Muscle of leg (tissue), 11 donors: ENCODE data around the gene CCDC63. TPM values are rescaled to one million over a fixed set of nuclear protein-coding genes. Genes with fewer than 3 reads are reported as not detected.

Experiments
- DNase-seq: peaks from one replicate; pipeline ENCODE4 v3.0.0; 2013
- H3K27ac ChIP-seq: one replicate; pipeline ENCODE4 v1.5.1; 2013; ENCODE audit warnings: mild to moderate bottlenecking, low read length, control low read depth
- H3K27me3 ChIP-seq: one replicate; pipeline ENCODE4 v1.6.1; 2013; ENCODE audit warnings: low read length; ENCODE audit not compliant: control insufficient read depth, insufficient read depth
- H3K36me3 ChIP-seq: one replicate; pipeline ENCODE4 v1.6.1; 2013; ENCODE audit warnings: low read length; ENCODE audit not compliant: control insufficient read depth, insufficient read depth
- H3K4me1 ChIP-seq: one replicate; pipeline ENCODE4 v1.6.1; 2013; ENCODE audit warnings: low read length; ENCODE audit not compliant: control insufficient read depth, insufficient read depth
- H3K4me3 ChIP-seq: one replicate; pipeline ENCODE4 v1.5.1; 2013; ENCODE audit warnings: low read length, control low read depth
- H3K9me3 ChIP-seq: replicated peaks from 2 replicates; pipeline ENCODE4 v1.6.1; 2013; ENCODE audit warnings: low read depth, low read length; ENCODE audit not compliant: control insufficient read depth
- WGBS: methylation state at CpG from one replicate; pipeline ENCODE4 v1.1.5; 2013; ENCODE audit warnings: missing lambda C conversion rate; ENCODE audit not compliant: insufficient coverage; 5-methylcytosine and 5-hydroxymethylcytosine counted together
- polyA plus RNA-seq, 8 donors: library from polyadenylated mRNA; unstranded; fragments of 120-200 nt; gene quantifications; one replicate each; pipeline versions ENCODE4 v1.2.1 to v1.2.3, GENCODE V29; 2013; ENCODE audit warnings: inconsistent platforms in 1 of 8, low replicate concordance in 1 of 8; ENCODE audit not compliant: insufficient read length in 8 of 8, insufficient read depth in 1 of 8
- total RNA-seq: library from RNA; stranded (reverse); fragments of 120-200 nt; gene quantifications from one replicate; pipeline ENCODE4 v1.2.4, GENCODE V29; 2013

CCDC63 gene
- total and polyA plus RNA-seq, 9 donors, result 0.09 to 0.12 (median 0.11) TPM; not detected in 6

DNA sequence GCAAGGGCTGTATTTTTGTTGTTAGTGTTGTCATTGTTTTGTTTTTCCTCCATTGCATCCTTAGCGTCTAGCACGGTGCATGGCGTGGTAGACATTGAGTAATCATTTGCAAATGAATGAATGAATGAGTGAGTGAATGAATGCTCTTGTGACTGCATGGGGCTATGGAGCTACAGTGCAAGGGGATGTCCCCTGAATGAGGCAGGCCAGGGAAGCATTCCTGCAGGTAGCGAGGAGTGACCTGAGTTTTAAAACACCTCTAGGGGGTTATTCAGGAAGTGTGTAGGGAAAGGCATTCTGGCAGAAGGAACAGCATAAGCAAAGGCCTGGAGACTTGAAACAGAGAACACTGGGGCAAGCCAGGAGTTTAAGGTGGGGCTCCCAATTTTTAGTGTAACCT is 56.7 kb downstream of the CCDC63 start:
- no peak for DNase-seq
- Histone ChIP-seq H3K4me3 (no peak overlapping the region), H3K27me3 (peaks cover 6% of the 10 kb centered on the region), H3K4me1 (no peaks in the 10 kb centered on the region), H3K36me3 (no peaks in the 10 kb centered on the region), H3K9me3 (no peaks in the 10 kb centered on the region), H3K27ac (no peak overlapping the region)
- 91% methylated on average over 4 of the region's 4 CpGs for WGBS

DNA sequence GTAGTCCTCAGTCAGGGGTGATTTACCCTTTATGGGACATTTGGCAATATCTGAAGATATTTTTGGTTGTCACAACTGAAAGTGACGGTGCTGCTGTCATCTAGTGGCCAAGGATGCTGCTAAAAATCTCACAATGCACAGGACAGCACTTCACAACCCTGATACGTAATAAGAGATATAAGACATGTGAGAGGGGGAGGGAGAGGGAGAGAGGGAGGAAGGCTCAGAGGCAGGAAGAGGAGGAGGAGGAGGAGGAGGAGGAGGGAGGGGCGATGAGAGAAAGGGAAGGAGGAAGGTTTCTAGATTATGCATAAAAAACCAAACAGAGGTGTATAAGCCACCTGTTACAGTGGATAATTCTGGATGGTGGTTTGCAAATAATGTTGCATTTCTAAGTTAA is 59.3 kb downstream of the CCDC63 start:
- H3K27me3 ChIP-seq, result peaks cover 6% of the 10 kb centered on the region
- H3K9me3 ChIP-seq, result no peaks in the 10 kb centered on the region
- H3K27ac ChIP-seq, result no peak overlapping the region
- no peak overlapping the region for H3K4me3 ChIP-seq
- H3K36me3 ChIP-seq, result no peaks in the 10 kb centered on the region
- no CpG with 5 or more reads among the region's 3 CpGs for WGBS
- DNase-seq, result no peak
- H3K4me1 ChIP-seq, result no peaks in the 10 kb centered on the region

- no CpG with 5 or more reads among the region's 5 CpGs for WGBS
Observed at GRCh38 chr12:110906516-110906915, 59.7 kb downstream of the CCDC63 start.

GRCh38 chr12:110906985-110907384 is 60.2 kb downstream of the CCDC63 start:
- WGBS, result 70% methylated on average over 2 of the region's 4 CpGs
- Histone ChIP-seq H3K4me1 (no peaks in the 10 kb centered on the region), H3K36me3 (no peaks in the 10 kb centered on the region), H3K27ac (no peak overlapping the region), H3K27me3 (peaks cover 6% of the 10 kb centered on the region), H3K4me3 (no peak overlapping the region), H3K9me3 (no peaks in the 10 kb centered on the region)
- DNase-seq, result no peak

More at GRCh38 chr12:110906516-110906915, 59.7 kb downstream of the CCDC63 start:
- Histone ChIP-seq H3K27ac (no peak overlapping the region), H3K27me3 (peaks cover 6% of the 10 kb centered on the region), H3K4me3 (no peak overlapping the region), H3K36me3 (no peaks in the 10 kb centered on the region), H3K9me3 (no peaks in the 10 kb centered on the region), H3K4me1 (no peaks in the 10 kb centered on the region)
- DNase-seq, result no peak

GRCh38 chr12:110907583-110907982 is 60.8 kb downstream of the CCDC63 start:
- peaks cover 6% of the 10 kb centered on the region for H3K27me3 ChIP-seq
- H3K4me3 ChIP-seq, result no peak overlapping the region
- no peak for DNase-seq
- H3K27ac ChIP-seq, result no peak overlapping the region
- H3K36me3 ChIP-seq, result no peaks in the 10 kb centered on the region
- H3K9me3 ChIP-seq, result no peaks in the 10 kb centered on the region
- no peaks in the 10 kb centered on the region for H3K4me1 ChIP-seq
- WGBS, result 47% methylated on average over 8 of the region's 8 CpGs

DNA sequence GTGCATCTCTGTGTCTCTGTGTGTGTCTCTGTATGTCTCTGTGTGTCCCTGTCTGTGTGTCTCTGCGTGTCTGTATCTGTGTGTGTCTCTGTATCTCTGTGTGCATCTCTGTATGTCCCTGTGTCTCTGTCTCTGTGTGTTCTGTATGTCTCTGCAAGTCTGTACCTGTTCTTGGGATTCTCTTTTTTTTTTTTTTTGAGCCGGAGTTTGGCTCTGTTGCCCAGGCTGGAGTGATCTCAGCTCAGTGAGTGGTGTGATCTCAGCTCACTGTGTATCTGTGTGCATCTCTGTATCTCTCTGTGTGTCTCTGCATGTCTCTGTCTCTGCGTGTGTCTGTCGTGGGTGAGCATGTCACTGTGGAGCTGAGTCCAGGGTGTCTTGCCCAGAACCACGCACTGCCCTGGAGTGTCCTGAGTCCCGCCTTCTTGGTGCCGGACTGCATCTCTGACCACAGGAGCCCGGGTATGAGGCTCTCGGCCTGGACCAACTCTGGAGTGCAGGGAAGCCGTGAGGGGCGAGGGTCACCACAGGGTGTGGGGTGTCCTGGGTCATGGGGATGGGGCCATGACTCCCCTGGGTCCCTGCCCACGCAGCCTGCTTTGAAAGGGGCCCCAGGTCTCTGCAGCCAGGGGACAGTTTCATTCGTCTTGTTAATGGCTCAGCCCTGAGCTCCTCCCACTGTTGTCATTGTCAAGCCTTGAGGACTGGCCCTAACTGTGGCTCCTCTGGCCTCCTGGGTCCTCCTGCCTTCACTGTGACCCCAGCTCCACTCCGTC is 61.8 kb downstream of the CCDC63 start:
- peaks cover 4% of the 10 kb centered on the region for H3K27me3 ChIP-seq
- H3K36me3 ChIP-seq, result no peaks in the 10 kb centered on the region
- 50% methylated on average over 11 of the region's 14 CpGs for WGBS
- no peak overlapping the region for H3K27ac ChIP-seq
- DNase-seq, result no peak
- no peaks in the 10 kb centered on the region for H3K4me1 ChIP-seq
- H3K4me3 ChIP-seq, result no peak overlapping the region
- H3K9me3 ChIP-seq, result no peaks in the 10 kb centered on the region

- no peaks in the 10 kb centered on the region for H3K9me3 ChIP-seq
- H3K4me3 ChIP-seq, result no peak overlapping the region
- no peaks in the 10 kb centered on the region for H3K36me3 ChIP-seq
- H3K27ac ChIP-seq, result no peak overlapping the region
- no peaks in the 10 kb centered on the region for H3K27me3 ChIP-seq
- no peaks in the 10 kb centered on the region for H3K4me1 ChIP-seq
- no peak for DNase-seq
- WGBS, result 87% methylated on average over 4 of the region's 6 CpGs
Observed at GRCh38 chr12:110912263-110912662, 65.5 kb downstream of the CCDC63 start.

DNA sequence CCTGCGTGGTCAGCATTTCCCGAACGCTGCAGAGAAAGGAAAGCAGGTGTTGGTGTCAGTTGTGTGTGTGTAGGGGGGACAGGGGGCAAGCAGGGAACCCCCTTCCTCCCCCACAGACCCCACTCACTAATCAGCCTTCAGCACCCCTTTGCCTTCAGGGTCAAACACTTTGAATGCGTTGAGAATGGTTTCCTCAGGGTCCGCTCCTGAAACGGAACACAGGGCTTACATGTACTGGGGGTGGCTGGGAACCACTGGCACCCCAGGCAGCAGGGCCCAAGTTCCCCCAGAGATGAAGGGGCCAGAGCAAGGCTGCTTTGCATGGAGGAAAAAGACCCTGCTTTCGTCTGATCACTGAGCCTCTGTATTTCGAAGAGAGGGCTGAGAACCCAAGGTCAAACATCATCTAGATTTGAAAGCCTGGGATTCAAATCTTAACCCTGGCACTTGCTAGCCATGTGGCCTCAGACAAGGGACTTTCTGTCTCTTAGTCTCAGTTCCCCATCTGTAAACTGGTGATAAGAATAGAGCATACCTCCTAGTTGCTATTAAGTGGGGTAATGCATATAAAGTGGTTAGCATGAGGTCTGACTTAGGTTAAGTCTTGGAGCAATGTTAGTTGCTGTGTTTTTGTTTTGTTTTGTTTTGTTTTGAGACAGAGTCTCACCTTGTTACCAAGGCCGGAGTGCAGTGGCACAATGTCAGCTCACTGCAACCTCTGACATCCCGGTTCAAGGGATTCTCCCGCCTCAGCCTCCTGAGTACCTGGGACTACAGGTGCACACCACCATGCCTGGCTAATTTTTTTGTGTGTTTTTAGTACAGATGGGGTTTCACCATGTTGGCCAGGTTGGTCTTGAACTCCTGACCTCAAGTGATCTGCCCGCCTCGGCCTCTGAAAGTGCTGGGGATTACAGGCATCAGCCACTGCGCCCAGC is 66.6 kb downstream of the CCDC63 start:
- 77% methylated on average over 9 of the region's 14 CpGs for WGBS
- Histone ChIP-seq H3K4me1 (no peaks in the 10 kb centered on the region), H3K27ac (no peak overlapping the region), H3K36me3 (no peaks in the 10 kb centered on the region), H3K27me3 (peaks cover 4% of the 10 kb centered on the region), H3K4me3 (no peak overlapping the region), H3K9me3 (no peaks in the 10 kb centered on the region)
- DNase-seq, result no peak

- H3K36me3 ChIP-seq, result no peaks in the 10 kb centered on the region
- no peak overlapping the region for H3K27ac ChIP-seq
Observed at GRCh38 chr12:110916295-110916875, 69.6 kb downstream of the CCDC63 start.

DNA sequence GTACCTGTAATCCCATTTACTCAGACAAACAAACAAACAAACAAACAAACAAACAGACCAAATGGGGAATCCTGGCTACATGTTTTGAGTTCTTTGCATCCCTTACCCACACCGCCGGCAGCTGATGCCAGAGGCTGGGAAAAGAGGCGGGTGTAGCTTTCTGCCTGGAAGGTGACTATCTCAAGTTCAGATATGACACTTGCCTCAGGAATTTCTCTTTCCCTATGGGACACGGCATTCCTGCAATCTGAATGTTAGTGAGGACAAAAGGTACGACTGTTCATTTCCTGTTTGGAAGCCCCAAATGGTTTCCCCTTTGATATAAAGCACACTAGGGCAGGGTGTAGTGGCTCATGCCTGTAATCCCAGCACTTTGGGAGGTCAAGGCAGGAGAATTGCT is 70.7 kb downstream of the CCDC63 start:
- Histone ChIP-seq H3K36me3 (no peaks in the 10 kb centered on the region), H3K27me3 (peaks cover 10% of the 10 kb centered on the region), H3K4me1 (peaks cover 4% of the 10 kb centered on the region), H3K9me3 (no peaks in the 10 kb centered on the region), H3K27ac (no peak overlapping the region), H3K4me3 (no peak overlapping the region)
- no peak for DNase-seq
- 26% methylated on average over 3 of the region's 5 CpGs for WGBS

More at GRCh38 chr12:110916295-110916875, 69.6 kb downstream of the CCDC63 start:
- Histone ChIP-seq H3K4me1 (peaks cover 4% of the 10 kb centered on the region), H3K27me3 (peaks cover 7% of the 10 kb centered on the region), H3K4me3 (no peak overlapping the region), H3K9me3 (no peaks in the 10 kb centered on the region)
- no CpG with 5 or more reads among the region's 3 CpGs for WGBS
- DNase-seq, result no peak
